Measurements from ENCODE around the gene ASB3.
"Not testable (repeated sequence)": the region's sequence is repeated elsewhere in the genome, so short reads cannot be mapped to it uniquely, and the experiment has no call there.

Gene ASB3

GRCh38 chr2:53658474-53658873 is 128.3 kb downstream of the ASB3 start:
- not testable (repeated sequence) for DNase-seq (ENCODE audit: low read depth in 1 of 2, low spot score in 1 of 2)

DNA sequence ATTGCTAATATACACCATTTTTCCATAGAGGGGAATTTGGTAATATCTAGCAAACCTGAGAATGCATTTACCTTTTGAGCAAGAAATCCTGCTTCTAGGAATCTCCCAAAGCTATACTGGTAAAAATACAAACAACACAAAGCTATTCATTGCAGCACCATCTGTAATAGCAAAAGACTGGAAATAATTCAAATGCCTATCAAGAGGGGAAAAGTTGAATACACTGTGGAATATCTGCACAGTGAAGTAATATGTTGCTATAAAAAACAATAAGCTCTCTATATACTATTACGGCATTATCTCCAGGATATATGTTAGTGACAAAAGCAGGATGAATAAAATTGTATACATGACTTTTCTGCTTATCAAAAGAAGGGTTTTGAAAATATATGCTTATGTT is 131.5 kb downstream of the ASB3 start:
- no peak for DNase-seq (ENCODE audit: low read depth in 1 of 2, low spot score in 1 of 2)

DNA sequence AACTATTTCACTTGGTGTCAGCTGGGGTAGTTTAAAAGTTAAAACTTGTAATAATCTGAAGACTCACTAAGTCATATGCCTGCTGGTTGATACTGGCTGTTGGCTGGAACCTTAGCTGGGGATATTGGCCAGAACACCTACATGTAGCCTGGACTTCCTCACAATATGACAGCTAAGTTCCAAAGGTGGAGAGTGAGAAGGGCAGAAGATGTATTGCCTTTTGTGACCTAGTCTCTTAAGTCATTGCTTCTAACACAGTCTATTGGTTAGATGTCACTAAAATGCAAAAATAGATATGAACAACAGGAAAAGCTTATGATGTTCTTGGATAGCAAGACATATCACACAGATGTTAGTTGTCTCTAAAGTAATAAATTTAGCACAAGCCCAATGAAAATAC is 132.4 kb downstream of the ASB3 start:
- no peak for DNase-seq (ENCODE audit: low read depth in 1 of 2, low spot score in 1 of 2)

DNA sequence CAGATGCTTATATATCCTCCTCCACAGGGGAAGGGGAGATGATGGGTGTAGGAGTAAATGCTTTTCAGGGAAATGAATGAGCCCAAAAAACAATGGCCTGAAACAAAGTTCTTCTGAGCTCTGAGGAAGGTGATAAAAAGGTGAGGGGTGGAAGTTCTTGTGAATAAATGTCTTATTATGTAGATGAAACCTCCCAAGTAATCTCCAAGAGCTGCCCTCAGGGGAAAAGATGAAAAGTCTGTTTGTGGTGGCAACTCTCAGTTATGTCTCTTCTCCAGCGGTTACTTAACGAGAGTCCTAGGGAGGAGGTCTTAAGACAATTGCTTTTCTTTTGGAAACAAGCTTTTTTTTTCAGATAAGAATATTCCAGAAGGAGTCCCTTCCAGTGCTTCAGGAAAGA is 134.6 kb downstream of the ASB3 start:
- no peak for DNase-seq (ENCODE audit: low read depth in 1 of 2, low spot score in 1 of 2)

DNA sequence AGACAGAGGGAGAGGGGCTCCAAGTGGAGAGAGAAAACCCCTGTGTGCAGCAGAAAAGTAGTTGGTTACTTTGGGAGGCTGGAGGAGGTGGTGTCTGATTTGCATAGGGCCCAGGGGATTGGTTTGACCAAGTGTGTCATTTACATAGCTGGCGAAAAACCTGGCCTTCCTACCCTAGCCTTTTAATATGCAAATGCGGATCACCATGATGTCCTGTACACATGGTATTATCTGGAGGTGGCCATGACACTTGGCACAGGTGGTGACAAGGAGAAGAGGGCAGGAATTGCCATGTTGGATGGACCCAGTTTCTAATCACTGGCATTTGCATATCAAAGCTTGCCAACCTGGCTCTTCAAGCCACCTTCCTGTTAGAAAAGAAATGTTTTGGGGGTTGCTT is 140.0 kb downstream of the ASB3 start:
- no peak for DNase-seq (ENCODE audit: low read depth in 1 of 2, low spot score in 1 of 2)

DNA sequence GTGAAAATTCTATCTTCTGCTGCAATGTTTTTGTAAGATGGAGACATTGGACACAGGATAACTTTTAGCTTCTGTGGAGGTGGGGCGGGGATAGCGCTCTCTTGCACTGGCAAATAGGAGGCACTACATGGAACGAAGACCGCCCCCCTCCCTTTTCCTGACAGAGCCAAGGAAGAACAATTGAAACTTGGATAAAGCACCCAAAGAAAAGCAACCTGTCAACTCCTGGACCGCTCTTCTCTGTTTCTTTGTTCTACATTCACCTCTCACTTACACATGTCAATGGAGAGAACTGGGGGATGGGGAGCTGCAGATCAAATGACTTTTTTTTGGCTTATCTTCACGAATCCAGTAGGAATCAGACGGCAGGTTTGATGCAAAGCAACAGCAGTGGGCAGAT is 145.5 kb downstream of the ASB3 start:
- DNase-seq (ENCODE audit: low read depth in 1 of 2, low spot score in 1 of 2), result no peak

GRCh38 chr2:53640466-53640865 is 146.3 kb downstream of the ASB3 start:
- DNase-seq (ENCODE audit: low read depth in 1 of 2, low spot score in 1 of 2), result no peak

DNA sequence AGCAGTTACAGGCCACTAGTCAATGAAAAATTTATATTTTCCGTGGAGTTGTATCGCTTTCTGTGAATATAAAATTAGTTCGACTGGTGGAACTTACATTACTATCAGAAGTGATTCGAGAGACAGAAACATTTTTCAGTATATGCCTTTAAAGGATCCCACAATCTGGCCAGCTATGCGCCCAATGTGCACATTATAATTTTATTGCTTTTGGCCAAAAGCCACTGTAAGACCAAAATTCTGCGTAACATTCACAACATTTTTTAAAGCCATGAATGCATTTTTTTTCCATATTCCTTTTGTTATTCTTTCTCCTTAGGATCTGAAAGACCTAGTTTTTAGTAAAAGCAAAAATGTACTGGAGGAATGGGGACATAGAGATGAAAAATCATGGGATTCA is 150.2 kb downstream of the ASB3 start:
- no peak for DNase-seq (ENCODE audit: low read depth in 1 of 2, low spot score in 1 of 2)

DNA sequence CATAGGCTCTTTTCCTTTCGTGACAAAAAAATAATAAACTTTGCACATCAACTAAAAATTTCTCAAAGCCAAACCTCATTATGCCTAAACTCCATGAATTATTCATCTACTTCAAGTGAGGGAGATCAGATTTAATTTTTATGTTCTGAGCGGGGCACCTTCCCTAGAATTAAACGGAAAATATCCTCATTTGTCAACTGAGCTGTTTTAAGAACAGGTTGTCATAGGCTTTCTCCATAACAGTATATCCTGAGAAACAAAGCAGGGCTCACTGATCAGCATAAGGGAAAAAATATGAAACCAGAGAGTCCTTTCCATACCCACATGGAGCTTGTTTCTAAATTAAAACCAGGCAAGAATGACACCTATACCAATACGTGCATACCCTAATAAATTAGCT is 150.6 kb downstream of the ASB3 start:
- DNase-seq (ENCODE audit: low read depth in 1 of 2, low spot score in 1 of 2), result no peak

DNA sequence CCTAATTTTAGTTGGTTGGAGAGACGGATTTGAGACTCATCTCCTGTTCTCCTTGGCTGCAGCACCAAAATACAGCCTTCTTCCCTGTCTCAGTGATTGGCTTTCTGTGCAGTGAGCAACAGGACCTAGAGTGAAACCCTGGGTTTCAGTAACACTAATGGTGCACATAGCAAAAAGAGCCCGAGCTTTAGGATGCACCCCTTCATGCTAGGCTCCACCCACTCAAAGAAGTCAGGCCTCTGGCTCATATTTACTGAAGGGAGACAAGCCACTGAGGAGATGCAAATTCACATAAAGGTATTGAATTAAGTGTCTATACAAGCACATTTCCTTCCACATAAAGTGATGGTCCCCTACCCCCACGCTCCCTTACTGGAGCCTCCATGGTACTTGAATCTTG is 151.1 kb downstream of the ASB3 start:
- DNase-seq (ENCODE audit: low read depth in 1 of 2, low spot score in 1 of 2), result no peak

- DNase-seq (ENCODE audit: low read depth in 1 of 2, low spot score in 1 of 2), result no peak
Measured at GRCh38 chr2:53633441-53633840, 153.3 kb downstream of the ASB3 start.

- no peak for DNase-seq (ENCODE audit: low read depth in 1 of 2, low spot score in 1 of 2)
Measured at GRCh38 chr2:53632714-53633113, 154.0 kb downstream of the ASB3 start.

DNA sequence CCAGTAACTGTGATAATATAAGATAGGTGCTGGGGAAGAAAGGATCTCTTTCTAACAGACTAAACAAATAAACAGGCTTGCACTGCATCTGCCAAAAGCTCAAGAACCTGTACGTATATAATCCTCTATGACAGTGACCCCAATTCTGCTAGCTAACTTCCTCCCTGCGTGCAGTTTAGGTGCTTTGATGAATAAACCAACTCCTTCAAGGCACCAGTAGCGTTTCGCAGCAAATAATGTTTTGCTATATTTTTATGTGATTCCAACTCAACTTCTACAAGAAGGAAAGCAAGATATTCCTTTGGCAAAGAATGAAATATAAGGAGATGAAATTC is 154.7 kb downstream of the ASB3 start:
- no peak for DNase-seq (ENCODE audit: low read depth in 1 of 2, low spot score in 1 of 2)

DNA sequence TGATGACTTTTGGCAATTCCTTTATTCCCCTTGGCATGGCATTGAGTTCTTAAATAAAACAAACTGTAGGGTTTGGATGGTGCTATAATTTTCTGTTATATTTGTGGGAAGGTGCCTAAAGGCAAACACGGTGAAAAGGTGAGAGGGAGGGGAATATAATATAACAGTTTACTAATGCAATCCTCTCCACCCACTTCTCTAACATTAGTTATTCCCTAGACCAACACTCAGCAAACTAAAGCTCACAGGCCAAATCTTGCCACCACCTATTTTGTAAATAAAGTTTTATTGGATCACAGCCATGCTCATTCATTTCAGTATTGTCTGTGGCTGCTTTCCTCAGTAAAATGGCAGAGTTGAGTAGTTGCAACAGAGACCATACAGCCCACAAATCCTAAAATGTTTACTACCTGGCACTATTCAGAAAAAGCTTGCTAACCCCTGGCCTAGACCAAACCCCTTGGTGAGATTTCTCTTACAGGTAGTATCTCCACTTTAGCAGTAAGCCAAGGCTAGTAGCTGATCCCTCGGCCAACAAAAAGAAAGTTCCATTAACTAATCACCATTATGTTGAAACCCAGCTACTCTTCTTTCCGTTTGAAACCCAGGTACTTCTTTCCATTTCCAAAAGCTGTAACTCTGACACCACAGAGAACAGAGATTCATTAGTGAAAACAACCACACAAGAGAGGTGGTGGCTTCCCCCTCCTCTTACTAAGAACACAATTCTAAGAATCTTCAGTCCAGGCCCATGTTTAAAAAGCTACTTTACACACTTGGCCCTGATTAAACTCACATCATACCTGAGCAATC is 155.2 kb downstream of the ASB3 start:
- no peak for DNase-seq (ENCODE audit: low read depth in 1 of 2, low spot score in 1 of 2)

DNA sequence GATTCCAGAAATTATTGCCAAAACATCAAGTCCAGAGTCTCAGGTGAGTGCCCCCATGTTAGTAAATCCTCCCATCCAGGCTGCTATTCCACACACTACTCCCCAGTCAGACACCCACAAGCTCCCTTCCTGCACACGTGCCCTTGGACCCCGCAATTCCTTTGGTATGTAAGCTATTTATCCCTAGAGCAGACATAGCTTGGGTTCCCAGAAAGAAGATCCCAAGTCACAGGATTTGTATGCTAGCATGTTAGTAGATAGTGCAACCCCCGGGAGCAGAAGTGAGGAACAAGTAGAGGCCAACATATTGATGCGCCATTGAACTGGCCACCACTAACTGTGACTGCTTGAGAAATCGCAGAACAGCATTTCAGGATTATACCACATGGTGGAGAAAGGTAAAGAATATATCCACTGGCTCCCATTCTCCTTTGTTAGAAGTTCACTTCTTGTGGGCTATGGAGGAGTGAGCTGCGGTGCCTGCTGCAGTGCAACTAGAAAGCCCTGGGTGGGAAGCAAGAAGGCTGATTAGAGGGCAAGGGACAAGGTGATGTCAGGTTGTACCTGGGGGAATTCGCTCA is 156.6 kb downstream of the ASB3 start:
- no peak for DNase-seq (ENCODE audit: low read depth in 1 of 2, low spot score in 1 of 2)

GRCh38 chr2:53629501-53629900 is 157.3 kb downstream of the ASB3 start:
- no peak for DNase-seq (ENCODE audit: low read depth in 1 of 2, low spot score in 1 of 2)

- DNase-seq (ENCODE audit: low read depth in 1 of 2, low spot score in 1 of 2), result no peak
Measured at GRCh38 chr2:53629001-53629400, 157.8 kb downstream of the ASB3 start.

GRCh38 chr2:53622141-53622540 is 164.6 kb downstream of the ASB3 start:
- DNase-seq (ENCODE audit: low read depth in 1 of 2, low spot score in 1 of 2), result no peak

DNA sequence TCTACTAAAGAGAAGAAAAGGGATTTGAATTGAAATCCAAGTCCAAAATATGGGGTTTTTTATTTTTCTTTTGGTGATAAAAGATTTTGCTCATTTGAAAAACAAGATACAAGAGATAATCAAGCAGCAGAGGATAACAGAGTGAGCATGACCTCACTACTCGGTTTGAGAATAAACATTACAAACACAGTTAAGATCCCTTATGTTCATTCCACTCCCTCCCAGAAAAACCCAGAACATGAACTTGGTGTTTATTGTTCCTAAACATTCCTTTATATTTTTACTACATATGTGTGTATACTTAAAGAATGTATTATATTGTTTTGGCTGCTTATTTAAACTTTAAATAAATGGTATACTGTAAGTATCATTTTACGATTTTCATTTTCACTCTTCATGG is 165.8 kb downstream of the ASB3 start:
- DNase-seq (ENCODE audit: low read depth in 1 of 2, low spot score in 1 of 2), result no peak

Data from stimulated activated CD4-positive, alpha-beta T cell treated with anti-CD3 and anti-CD28 coated beads, Interleukin-15, amount 100 ng/mL, for 1 hour (primary cell).